Measurements from ENCODE around the gene GCLM. TPM values are rescaled to one million over a fixed set of nuclear protein-coding genes. Genes with fewer than 3 reads are reported as not detected.

GCLM gene
- total and polyA plus RNA-seq, 9 of the 15 experiments (the other 6 are each of a cell fraction or from before 2014, with no cell fraction given) = 9.3 to 71.6 (median 24.5) TPM

GRCh38 chr1:93874025-93874651 is 35.1 kb downstream of the GCLM start (continued):
- TF ChIP-seq ZBTB49 (CRISPR knock-in tag; IDR thresholded peaks at IDR 0.05; ENCODE audit: borderline replicate concordance) (no peak), ATF2 (CRISPR knock-in tag; IDR thresholded peaks at IDR 0.05) (no peak), REST (IDR thresholded peaks at IDR 0.05; ENCODE audit: borderline replicate concordance) (peak; percentile 19; the same call in 1 of the 2 replicates), REST (CRISPR knock-in tag; IDR thresholded peaks at IDR 0.05; ENCODE audit: low read depth) (no peak), CLOCK (CRISPR knock-in tag; IDR thresholded peaks at IDR 0.05; ENCODE audit: borderline replicate concordance) (no peak), THRAP3 (IDR thresholded peaks at IDR 0.05; ENCODE audit: borderline replicate concordance) (no peak), ZNF347 (CRISPR knock-in tag; IDR thresholded peaks at IDR 0.05; ENCODE audit: low read depth) (no peak), ZBTB17 (CRISPR knock-in tag; IDR thresholded peaks at IDR 0.05) (no peak), RCOR1 (IDR thresholded peaks at IDR 0.05; ENCODE audit: borderline replicate concordance in 1 of 2, low read depth in 2 of 2, low read length in 2 of 2) (0 out of 4 replicates have a peak, but pooled peaks of 1 of the 2 experiments have one; percentile 14), GABPA (tag; conservative IDR thresholded peaks at IDR 0.05; ENCODE audit: low read depth) (no peak), ZBTB7A (IDR thresholded peaks at IDR 0.05; ENCODE audit: borderline replicate concordance, control insufficient read depth, low read depth, low read length) (no peak), POLR2G (IDR thresholded peaks at IDR 0.05; ENCODE audit: low read depth, low read length) (no peak)

All from K562 (cell line).